GM21717 (cell line): ENCODE measurements around the gene NEURL3.
"Not testable (repeated sequence)": the region's sequence is repeated elsewhere in the genome, so short reads cannot be mapped to it uniquely, and the experiment has no call there.

Source experiments
- ATAC-seq: cut with Tn5 transposase; IDR thresholded peaks from one replicate; pipeline ENCODE4 v1.9.1; 2021; ENCODE audit warnings: mild to moderate bottlenecking, moderate library complexity; ENCODE audit not compliant: unreplicated experiment

NEURL3 gene

DNA sequence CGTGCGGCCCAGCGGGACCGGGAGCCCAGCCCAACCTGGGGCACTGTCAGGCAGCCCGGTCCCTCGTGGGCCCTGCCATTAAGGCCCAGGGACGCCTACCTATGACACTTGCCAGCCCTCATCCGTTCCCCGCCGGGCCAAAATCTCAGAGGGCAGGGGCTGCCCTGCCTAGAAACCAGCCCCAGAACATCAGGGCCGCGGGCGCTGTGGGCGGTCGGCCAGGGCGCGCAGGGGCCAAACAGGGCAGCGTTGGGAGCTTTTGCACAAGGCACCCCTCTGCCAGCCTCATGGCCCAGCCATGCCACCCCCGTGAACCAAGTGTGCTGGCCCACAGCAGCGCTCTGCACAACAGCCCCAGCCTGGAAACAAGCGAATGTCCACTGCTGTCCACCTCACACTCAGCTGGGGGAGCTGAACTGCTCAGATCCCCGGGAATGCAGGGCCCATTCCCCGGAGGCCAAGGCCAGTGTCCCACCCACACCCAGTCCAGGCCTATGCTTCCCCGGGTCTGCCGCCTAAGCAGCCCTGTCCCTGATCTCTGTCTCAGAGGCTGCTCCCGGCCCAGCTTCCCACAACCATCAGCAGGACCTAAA is 3.5 kb upstream of the NEURL3 start:
- no peak for ATAC-seq

DNA sequence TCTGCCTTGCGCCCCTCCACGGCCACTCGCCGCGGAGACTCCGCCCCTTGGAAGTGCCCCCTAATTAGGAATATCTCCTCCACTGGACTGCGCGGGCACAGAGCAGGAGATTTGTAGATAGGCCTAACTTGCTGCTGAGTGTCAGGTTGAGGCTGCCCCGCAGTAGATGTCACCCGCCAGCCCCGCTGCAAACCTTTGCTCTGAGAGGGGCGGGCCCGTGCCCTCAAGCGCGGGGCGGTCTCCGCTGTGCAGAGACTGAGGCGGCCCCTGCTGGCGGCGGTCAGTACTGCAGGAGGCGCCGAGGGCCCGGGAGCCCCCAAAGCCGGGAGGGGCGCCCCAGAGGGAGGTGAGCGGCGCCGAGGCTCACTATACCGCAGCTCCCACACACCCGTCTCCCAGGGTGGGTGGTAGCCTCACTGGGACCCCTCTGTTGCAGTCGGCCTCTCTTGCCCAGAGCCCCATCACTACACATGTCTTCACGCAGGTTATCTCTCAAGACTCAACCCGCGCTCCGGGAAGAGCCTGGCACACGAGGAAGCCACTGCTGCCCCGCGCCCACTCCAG is 2.9 kb upstream of the NEURL3 start:
- no peak for ATAC-seq

DNA sequence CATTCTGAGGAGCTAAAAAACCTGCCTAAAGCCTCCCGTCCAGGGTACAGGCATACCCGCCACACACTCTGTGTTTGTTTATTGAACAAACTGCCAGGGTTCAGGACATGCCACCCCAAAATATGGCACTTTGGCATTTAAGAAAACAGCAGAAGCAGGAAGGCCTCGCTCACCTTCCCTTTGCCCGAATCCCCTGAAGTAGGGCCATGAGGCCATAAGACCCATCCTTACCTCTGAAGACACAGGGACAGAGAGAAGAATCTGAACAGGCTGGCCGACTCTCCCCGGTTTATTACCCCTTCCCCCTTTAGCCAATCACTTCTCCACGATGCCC is 1.7 kb upstream of the NEURL3 start:
- ATAC-seq = no peak

DNA sequence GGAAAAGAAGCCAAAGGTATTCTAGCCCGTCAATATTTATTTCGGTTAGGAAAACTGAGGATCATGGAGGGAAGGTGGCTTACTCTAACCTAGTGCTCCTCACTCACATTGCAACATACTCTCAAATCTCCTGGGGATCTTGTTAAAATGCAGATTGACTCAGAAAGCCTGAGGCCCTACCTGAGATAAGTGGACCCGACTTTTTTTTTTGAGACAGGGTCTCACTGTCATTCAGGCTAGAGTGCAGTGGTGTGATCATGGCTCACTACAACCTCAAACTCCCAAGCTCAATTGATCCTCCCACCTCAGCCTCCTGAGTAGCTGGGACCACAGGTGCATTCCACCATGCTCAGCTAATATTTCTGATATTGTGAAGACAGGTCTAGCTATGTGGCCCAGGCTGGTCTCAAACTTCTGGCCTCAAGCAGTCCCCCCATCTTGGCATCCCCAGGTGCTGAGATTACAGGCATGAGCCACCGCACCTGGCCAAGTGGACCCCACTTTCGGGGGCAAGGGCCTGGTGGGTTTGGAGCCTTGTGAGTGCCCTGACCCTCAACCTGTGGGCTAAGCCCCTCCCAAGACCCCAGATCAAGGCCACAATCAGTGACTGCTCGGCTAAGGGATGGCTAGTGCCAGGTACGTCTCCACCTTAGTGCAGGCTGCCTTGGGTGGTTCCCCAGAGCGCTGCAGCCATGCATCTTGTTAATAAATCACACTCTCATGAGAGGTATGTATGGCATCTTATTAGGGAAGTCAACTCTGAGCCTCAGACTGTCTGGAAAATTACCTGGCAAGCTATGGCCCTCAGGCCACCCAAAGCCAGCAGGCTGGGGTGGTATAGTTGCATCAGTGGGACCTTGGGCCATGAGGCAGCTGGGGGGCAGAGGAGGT is 1.1 kb upstream of the NEURL3 start:
- no peak for ATAC-seq

DNA sequence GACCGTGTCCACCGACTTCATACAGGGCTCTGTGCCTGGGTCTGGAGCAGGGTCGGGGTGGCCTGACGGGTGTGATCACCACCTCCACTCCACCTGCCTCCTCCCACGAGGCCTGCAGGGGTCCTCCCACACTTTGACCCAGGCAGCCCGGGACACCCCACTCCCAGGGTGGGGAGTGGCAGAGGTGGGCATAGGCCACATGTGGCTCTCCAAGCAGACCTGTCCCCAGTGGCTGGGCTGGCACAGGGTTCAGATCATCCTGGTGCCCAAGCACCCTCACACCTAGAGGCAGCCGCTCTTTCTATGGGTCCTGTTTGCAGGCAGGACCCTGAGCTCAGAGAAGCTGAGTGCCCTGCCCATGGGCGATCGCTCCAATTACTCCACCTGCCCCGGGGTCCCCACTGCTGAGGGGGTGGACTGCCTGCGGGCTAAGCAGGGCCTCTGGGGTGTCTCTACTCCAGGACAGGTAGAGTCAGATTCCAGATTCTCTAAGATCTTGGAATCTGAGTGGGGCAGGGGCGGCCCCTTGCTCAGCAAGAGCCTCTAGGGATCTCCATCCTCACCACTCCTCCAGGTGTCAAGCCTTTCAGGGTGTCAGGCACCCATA is 1.4 kb downstream of the NEURL3 start:
- ATAC-seq = no peak

DNA sequence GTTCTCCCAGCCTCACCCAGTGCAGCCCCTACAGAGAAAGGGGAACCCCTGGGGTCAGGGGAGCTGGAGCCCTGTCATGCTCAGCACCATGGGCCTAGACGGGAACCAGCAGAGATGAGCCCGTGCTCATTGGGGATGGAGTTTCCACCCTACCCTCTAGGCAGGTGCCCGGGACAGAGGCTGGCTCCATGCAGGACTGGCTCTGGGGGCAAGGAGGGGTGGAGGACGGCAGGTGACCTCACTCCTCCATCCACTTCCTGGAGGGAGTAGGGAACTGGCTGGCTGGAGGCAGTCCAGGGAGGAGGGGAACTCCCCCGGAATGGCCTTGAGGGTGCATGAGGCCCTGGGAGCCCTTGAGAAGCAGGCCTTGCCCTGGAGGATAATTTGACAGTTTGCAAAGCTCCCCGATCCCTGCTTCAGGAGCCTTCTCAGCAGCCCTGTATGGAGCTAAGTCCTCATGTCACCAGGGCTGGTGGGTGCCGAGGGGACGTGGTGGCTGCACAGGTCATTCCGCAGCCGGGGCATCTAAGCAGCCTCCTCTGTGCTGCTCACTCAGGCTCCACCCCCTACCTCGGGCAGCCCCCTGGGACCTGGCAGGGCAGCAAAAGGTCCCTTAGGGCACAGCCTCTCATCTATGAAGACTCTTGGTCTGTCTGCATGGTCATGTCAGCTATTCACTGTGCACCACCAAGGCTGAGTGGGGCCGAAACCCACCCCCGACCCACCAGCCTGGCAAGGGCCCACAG is 2.1 kb downstream of the NEURL3 start:
- ATAC-seq = no peak

DNA sequence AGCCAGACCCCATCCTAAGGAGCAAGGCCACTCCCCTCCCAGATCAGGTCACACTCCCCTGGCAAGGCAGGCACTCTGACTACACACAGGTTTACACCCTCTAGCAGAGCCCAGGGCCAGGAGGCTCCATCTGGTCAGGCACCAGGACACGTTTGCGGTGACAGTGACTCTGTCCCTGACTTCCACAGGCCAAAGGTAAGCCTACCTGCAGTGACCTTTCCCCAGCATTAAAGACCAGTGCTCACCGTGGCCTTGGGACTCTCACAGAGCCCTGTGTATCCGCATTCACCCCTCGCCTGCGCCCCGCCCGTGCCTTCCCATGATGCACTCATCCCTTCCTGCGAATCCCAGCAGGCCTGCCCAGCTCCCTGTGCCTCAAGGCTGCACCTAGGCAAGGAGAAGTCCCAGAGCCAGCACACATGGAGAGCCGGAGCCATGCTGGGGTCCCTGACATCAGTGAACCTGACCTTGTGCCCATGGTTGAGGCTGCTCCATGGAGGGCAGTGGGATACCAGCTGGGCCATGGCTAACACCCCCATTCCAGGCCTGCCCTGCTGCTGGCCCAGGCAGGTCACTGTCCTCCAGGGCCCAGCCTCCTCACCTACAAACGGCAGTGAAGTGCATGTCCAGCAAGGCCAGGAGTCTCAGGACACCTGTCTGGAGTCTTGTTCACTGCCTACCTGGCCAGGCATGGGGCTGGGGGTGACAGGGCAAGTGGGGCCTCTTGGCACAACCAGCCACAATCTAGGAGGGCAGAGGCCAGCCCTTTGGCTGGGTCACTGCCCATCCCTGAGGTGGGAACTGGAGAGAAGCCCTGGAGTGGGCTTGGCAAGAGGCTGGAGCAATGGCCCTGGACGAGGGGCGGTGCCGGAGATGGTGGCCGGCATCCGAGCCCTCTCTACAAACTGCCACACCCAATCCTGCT is 3.0 kb downstream of the NEURL3 start:
- ATAC-seq = no peak

DNA sequence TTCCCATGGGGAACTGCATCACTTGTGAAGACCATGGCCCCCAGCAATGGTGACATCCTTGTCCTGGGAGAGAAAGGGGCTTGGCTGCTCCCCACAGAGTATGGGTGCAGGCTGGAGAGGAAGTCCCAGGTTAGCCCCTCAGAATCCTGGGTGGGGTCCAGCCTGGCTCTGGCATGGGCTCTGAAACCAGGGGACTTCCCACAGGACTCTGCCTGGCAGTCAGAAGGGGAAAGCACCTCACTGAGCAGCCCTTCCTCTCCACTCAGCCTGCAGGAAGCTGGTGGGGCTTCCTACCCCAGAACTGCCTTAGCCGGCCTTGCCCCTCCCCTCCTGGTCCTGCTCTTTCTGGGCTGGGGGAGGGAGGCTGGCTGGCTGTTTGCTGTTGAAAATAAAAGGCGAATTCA is 3.7 kb downstream of the NEURL3 start:
- ATAC-seq = no peak

DNA sequence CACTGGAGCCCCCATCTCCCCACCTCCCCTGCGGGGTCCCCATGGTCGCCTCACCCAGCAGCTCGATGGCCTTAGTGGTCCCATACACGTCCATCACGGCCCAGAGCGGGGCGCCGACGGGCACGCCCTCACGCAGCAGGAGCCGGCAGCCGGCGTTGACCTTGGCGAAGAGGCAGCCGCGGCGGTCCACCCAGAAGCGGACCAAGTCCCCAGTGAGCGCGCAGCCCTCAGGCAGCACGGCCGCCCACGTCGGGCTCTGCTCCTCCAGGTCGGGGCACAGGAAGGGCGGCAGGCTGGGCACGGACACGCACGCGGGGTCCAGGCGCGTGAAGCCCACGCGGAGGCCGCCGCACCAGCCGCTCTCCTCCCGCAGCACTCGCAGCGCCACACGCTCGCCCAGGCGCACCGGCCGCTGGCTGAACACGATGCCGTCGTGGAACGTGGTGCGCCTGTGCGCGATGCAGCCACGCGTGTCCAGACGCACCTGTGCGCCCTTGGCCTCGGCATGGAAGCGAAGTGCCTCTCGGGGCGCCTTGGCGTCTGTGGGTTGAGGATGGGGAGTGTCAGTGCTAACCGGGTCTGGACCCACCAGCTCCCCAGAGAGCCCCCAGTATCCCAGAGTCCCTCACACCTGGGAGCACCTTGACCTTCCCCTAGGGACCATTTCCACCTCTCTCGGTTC is 4.6 kb downstream of the NEURL3 start:
- ATAC-seq = no peak

DNA sequence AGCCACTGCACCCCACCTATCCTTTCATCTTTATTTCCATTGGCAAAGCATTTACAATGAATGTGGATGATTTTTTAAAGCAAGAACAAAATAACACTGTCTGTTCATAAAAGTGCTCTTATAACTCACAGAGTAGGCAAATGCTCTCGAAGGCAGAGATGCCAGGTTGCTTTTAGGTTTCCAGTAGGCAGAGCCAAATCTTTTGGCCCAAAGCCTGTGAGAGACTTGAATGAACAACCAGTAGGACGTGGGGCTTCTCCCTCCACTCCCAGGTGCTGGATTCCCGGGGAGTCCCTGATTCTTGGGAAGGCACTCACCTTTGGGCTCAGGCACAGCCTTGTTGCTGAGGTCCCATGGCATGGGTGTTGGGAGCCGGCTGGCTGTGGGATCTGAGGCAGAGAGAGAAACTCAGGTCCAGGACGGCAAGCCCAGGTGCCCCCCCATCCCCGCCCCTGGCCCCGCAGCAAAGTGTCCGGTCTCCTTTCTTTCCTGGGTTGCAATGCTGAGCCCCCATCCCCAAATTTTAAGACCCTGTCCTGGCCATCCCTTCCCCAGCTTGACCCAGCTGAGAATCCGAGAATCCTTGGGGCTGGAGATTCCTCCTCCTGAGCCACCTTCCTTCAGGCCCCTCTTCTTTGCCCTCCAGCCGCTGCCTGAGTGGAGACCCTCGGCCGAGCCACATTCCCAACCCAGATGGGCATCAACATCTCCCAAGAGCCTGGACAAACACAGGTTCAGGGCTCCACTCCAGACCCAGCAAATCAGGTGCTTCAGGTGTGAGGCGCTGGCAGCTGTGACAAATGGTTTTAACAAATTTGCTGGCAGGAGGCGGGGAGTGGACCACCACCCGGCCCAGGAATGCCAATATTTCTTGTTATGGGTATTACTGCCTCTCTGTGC is 5.8 kb downstream of the NEURL3 start:
- no peak for ATAC-seq

DNA sequence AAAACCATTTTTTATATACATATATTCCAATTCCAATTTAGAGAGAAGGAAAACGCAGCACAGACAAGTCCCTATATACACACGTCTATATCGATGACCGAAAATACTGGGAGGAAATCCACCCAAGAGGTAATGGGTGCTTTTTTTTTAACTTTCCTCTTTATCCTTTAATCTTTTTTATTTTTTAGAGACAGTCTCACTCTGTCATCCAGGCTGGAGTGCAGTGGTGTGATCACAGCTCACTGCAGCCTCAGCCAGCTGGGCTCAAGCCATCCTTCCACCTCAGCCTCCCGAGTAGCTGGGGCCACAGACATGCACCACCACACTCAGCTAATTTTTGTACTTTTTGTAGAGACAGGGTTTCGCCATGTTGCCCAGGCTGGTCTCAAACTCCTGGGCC is 6.5 kb downstream of the NEURL3 start:
- not testable (repeated sequence) for ATAC-seq

DNA sequence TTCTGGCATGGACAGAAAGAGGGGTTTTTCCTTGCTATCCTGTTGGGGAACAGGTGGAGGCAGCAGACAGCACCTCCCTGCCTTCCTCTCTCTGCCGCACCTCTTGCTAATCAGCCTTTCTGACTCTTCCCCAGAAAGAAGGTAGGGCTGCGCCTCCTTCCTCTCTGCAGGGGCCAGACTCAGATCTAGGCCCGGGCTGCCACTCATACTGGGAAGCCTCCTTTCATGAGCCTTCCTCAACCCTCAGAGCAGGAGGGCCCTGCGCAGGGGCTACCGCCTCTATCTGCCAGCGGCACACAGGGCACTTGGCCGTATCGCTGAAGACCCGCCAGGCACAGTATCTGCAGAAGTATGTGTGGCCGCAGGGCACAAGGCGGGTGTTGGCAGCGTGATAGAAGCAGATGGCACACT is 7.1 kb downstream of the NEURL3 start:
- no peak for ATAC-seq

DNA sequence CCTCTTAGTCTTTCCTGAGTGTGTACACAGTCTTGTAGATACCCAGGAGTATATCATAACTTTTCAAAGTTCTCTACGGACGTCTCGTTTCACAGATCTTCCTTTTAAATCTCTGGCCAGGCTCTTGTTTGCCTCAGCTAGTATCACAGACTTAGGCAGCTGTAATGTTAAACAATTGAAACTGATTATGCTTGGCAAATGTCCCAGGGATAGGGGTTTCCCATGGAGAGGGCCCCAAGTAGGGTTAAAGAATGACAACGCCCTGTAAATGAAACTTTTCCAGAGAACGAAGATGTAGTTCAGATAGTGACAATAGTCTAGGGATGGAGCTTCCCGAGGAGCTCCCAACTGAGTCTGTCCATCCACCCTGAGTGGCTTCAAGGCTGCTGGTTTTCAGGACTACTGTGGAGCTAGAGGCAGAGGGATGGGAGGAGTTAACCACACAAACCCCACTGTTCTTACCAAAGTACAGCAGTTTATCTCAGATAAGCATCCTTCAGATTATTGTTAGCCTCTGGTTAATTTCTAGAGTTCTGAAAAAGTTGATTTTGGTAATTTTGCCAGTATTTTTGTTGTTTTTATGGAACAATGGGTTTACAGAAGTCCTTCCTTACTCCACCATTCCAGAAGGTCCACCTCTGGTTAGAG is 9.1 kb downstream of the NEURL3 start:
- ATAC-seq = no peak

DNA sequence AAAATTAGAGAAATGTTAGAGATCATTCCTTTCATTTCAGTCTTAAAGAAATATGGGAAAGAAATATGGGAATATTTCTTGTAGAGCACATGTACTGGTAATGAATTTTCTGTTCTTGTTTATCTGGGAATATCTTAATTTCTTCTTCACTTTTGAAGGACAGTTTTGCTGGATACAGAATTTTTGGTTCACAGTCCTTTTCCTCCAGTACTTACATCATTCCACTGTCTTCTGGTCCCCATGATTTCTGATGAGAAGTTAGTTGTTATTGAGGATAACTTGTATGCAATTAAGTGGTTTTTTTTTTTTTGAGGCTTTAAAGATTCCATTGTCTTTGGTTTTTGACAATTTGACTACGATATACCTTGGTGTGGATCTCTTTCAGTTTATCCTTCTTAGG is 11.0 kb downstream of the NEURL3 start:
- ATAC-seq = no peak

DNA sequence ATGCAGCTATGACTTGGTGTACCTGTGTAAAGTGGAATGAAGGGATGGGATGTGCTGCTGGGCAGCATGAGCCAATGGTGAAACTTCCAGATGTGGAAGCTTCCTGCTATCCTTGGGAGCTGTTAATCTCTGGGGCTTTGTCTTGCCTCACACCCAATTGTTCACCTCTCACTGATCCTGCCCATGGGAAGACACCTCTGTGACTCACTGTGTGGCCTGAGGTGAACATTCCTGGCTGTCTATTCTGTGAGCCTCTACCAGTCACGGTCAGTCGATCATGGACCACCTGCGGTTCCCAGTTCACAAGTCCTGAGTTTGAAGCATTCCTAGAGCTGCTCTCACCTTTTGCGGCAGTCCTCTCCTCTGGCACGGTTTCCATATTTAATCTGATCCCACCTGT is 12.1 kb downstream of the NEURL3 start:
- no peak for ATAC-seq

DNA sequence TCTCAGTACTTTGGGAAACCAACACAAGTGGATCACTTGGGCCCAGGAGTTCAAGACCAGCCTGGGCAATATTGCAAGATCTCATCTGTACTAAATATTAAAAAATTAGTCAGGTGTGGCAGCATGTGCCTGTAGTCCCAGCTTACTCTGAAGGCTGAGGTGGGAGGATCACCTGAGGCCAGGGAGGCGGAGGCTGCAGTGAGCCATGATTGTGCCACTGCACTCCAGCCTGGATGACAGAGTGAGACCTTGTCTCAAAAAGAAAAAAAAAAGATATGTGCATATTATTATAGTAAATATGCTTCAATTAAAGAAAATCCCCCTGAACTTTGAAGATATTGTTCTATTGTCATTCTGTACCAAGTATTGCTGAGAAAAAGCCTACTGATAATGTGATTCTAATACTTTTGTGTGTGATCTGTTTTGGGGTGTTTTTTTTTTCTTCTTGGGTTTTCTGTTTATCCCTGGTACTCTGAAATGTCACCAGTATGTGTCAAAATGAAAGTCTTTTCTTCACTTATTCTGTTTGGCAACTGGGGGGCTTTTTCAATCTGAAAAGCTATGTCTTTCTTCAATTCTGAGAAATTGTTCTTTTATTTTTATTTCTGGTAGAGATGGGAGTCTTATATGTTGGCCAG is 13.2 kb downstream of the NEURL3 start:
- no peak for ATAC-seq

DNA sequence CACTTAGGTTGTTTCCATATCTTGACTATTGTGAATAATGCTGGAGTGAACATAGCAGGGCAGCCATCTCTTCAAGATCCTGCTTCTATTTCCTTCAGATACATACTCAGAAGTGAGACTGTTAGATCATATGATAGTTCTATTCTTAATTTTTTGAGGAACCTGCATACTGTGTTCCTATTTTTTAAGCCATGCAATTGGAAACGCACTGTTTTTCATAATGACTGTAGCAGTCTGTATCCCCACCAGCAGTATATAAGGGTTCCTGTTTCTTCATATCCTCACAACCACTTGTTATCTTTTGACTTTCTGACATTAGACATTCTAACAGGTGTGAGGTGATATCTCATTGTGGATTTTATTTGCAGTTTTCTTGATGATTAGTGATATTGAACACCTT is 15.5 kb downstream of the NEURL3 start:
- ATAC-seq = no peak

DNA sequence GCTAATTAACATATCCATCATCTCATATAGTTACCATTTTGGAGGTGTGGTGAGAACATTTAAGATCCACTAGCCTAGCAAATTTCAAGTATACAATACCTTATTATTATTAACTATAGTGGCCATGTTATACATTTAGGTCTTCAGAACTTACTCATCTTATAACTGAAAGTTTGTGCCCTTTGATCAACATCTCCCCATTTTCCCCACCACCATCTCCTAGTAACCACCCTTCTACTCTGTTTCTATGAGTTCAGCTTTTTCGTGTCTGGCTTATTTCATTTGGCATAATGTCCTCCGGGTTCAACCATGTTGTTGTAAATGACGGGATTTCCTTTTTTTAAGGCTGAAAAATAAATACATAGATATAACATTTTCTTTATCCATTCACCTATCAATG is 15.9 kb downstream of the NEURL3 start:
- no peak for ATAC-seq
